Neuron (in vitro differentiated cells): ENCODE results near the gene ERVV-1.
A peak's percentile ranks its signal among the peaks of the same experiment; 100 is the strongest.

Experiments
- H2AFZ ChIP-seq: one replicate; pipeline ENCODE4 v1.6.1; 2013; ENCODE audit warnings: low read depth, mild to moderate bottlenecking, inconsistent platforms, low read length, moderate library complexity
- H3K27me3 ChIP-seq: one replicate; pipeline ENCODE4 v1.6.1; 2013; ENCODE audit warnings: low read length; ENCODE audit not compliant: insufficient read depth
- H3K36me3 ChIP-seq: one replicate; pipeline ENCODE4 v1.6.1; 2013; ENCODE audit warnings: low read length; ENCODE audit not compliant: insufficient read depth
- H3K4me1 ChIP-seq: one replicate; pipeline ENCODE4 v1.6.1; 2013; ENCODE audit warnings: low read length; ENCODE audit not compliant: insufficient read depth
- H3K4me3 ChIP-seq: 2 replicates; pipeline ENCODE4 v1.5.1; 2013; ENCODE audit warnings: mild to moderate bottlenecking, low read length, moderate library complexity
- H3K9me3 ChIP-seq: one replicate; pipeline ENCODE4 v1.6.1; 2013; ENCODE audit warnings: low read length

The ERVV-1 gene

GRCh38 chr19:53037101-53038097, 23.7 kb downstream of the ERVV-1 start:
- Histone ChIP-seq H3K36me3 (no peaks in the 10 kb centered on the region), H3K9me3 (peaks cover 7% of the 10 kb centered on the region), H2AFZ (peak overlapping the region; percentile 63), H3K27me3 (no peaks in the 10 kb centered on the region), H3K4me3 (peak overlapping the region; percentile 86), H3K4me1 (peaks cover 6% of the 10 kb centered on the region)

GRCh38 chr19:53041366-53041765, 27.6 kb downstream of the ERVV-1 start:
- H3K27me3 ChIP-seq, result no peaks in the 10 kb centered on the region
- H3K4me3 ChIP-seq, result no peak overlapping the region
- H2AFZ ChIP-seq, result no peak overlapping the region

GRCh38 chr19:53045536-53045935, 31.8 kb downstream of the ERVV-1 start:
- peaks cover 3% of the 10 kb centered on the region for H3K9me3 ChIP-seq
- H3K27me3 ChIP-seq, result no peaks in the 10 kb centered on the region
- H3K4me3 ChIP-seq, result no peak overlapping the region
- H3K4me1 ChIP-seq, result no peaks in the 10 kb centered on the region
- H2AFZ ChIP-seq, result no peak overlapping the region
- H3K36me3 ChIP-seq, result no peaks in the 10 kb centered on the region

More at GRCh38 chr19:53041366-53041765, 27.6 kb downstream of the ERVV-1 start:
- Histone ChIP-seq H3K4me1 (peaks cover 6% of the 10 kb centered on the region), H3K9me3 (peaks cover 2% of the 10 kb centered on the region), H3K36me3 (no peaks in the 10 kb centered on the region)

- no peaks in the 10 kb centered on the region for H3K36me3 ChIP-seq
Measured at GRCh38 chr19:53047379-53047778, 33.7 kb downstream of the ERVV-1 start.

GRCh38 chr19:53055117-53055516, 41.4 kb downstream of the ERVV-1 start:
- Histone ChIP-seq H2AFZ (no peak overlapping the region), H3K27me3 (no peaks in the 10 kb centered on the region), H3K36me3 (no peaks in the 10 kb centered on the region), H3K9me3 (peaks cover 4% of the 10 kb centered on the region), H3K4me1 (peaks cover 8% of the 10 kb centered on the region), H3K4me3 (no peak overlapping the region)

More at GRCh38 chr19:53047379-53047778, 33.7 kb downstream of the ERVV-1 start:
- Histone ChIP-seq H3K27me3 (no peaks in the 10 kb centered on the region), H2AFZ (no peak overlapping the region), H3K4me3 (no peak overlapping the region), H3K9me3 (peaks cover 3% of the 10 kb centered on the region), H3K4me1 (no peaks in the 10 kb centered on the region)

GRCh38 chr19:53057904-53058580, 44.3 kb downstream of the ERVV-1 start:
- Histone ChIP-seq H3K27me3 (no peaks in the 10 kb centered on the region), H3K36me3 (no peaks in the 10 kb centered on the region), H3K4me3 (peak overlapping the region; percentile 50), H2AFZ (peak overlapping the region; percentile 32), H3K4me1 (peaks cover 8% of the 10 kb centered on the region), H3K9me3 (peaks cover 7% of the 10 kb centered on the region)
